Tibial artery (tissue), 4 donors: Measurements from ENCODE around the gene SRMS.

ENCODE experiments used
- DNase-seq, 2 donors: peaks; one replicate each; pipeline ENCODE4 v3.0.0-alpha.2; 2019
- H3K27ac ChIP-seq, 2 donors: fragments of 200-600 bp; sonication (generic) in 1 of 2; 1 replicate in 1 of 2; 2 replicates in 1 of 2; pipeline ENCODE4 v1.5.1; 2018 to 2019; ENCODE audit warnings: mild to moderate bottlenecking in 1 of 2
- H3K27me3 ChIP-seq, 2 donors: fragments of 200-600 bp; sonication (generic) in 1 of 2; one replicate each; pipeline versions ENCODE4 v1.5.1 to v1.6.0; 2016 to 2019
- H3K36me3 ChIP-seq, 3 donors: fragments of 200-600 bp; sonication (generic) in 2 of 3; one replicate each; pipeline ENCODE4 v1.5.1; 2016 to 2019; ENCODE audit warnings: mild to moderate bottlenecking in 2 of 3
- H3K4me1 ChIP-seq, 4 donors: fragments of 200-600 bp; sonication (generic) in 2 of 4; 1 replicate in 3 of 4; 2 replicates in 1 of 4; pipeline ENCODE4 v1.5.1; 2016 to 2019
- H3K4me3 ChIP-seq, 2 donors: fragments of 200-600 bp; sonication (generic) in 1 of 2; 1 replicate in 1 of 2; 2 replicates in 1 of 2; pipeline ENCODE4 v1.5.1; 2018 to 2019; ENCODE audit warnings: mild to moderate bottlenecking in 2 of 2
- H3K9me3 ChIP-seq, 3 donors: fragments of 200-600 bp; sonication (generic) in 1 of 3; one replicate each; pipeline ENCODE4 v1.5.1; 2016 to 2019
- CTCF ChIP-seq, 2 experiments: fragments of 200-600 bp in 1 of 2; fragments of 450-650 bp in 1 of 2; IDR thresholded peaks; one replicate each; pipeline ENCODE4 v1.5.1; 2017 to 2019; ENCODE audit warnings: antibody characterized with exemption in 2 of 2, mild to moderate bottlenecking in 1 of 2, moderate library complexity in 1 of 2
- intact Hi-C: fragments of 100-400 bp; cut with DNase I; formaldehyde crosslinking; loops from one replicate; pipeline ENCODE4 v1.15.0; 2023; ENCODE audit warnings: low total_unique reads

The SRMS gene

GRCh38 chr20:63495167-63495720 lies 52.3 kb downstream of the SRMS start:
- no peak overlapping the region for H3K4me3 ChIP-seq
- H3K4me1 ChIP-seq, result peaks cover 0 to 35% (median 28%) of the 10 kb centered on the region in 4 donors
- no peaks in the 10 kb centered on the region for H3K36me3 ChIP-seq
- TF ChIP-seq CTCF (IDR thresholded peaks at IDR 0.05), result no peak
- no peak for DNase-seq
- no peak overlapping the region for H3K27ac ChIP-seq
- H3K27me3 ChIP-seq, result peaks cover 0 to 87% of the 10 kb centered on the region in 2 donors
- intact Hi-C loops, result no loop called here
- no peaks in the 10 kb centered on the region for H3K9me3 ChIP-seq

- no peak for DNase-seq
- Histone ChIP-seq H3K4me1 (peaks cover 0 to 35% (median 27%) of the 10 kb centered on the region in 4 donors), H3K27me3 (peaks cover 0 to 87% of the 10 kb centered on the region in 2 donors), H3K27ac (no peak overlapping the region), H3K4me3 (no peak overlapping the region), H3K9me3 (no peaks in the 10 kb centered on the region), H3K36me3 (no peaks in the 10 kb centered on the region)
- TF ChIP-seq CTCF (IDR thresholded peaks at IDR 0.05), result no peak
- intact Hi-C loops, result no loop called here
Observed at GRCh38 chr20:63494420-63495166, 53.0 kb downstream of the SRMS start.

GRCh38 chr20:63494084-63494419 lies 53.5 kb downstream of the SRMS start:
- TF ChIP-seq CTCF (IDR thresholded peaks at IDR 0.05), result no peak
- Histone ChIP-seq H3K36me3 (no peaks in the 10 kb centered on the region), H3K9me3 (no peaks in the 10 kb centered on the region), H3K27ac (no peak overlapping the region), H3K27me3 (peaks cover 0 to 87% of the 10 kb centered on the region in 2 donors), H3K4me3 (no peak overlapping the region), H3K4me1 (peaks cover 0 to 29% (median 24%) of the 10 kb centered on the region in 4 donors)
- DNase-seq, result no peak
- intact Hi-C loops, result no loop called here

- no peak for DNase-seq
- intact Hi-C loops, result no loop called here
- no peak overlapping the region for H3K27ac ChIP-seq
- no peak overlapping the region for H3K4me3 ChIP-seq
- peaks cover 0 to 87% of the 10 kb centered on the region in 2 donors for H3K27me3 ChIP-seq
- no peaks in the 10 kb centered on the region for H3K9me3 ChIP-seq
- TF ChIP-seq CTCF (IDR thresholded peaks at IDR 0.05), result no peak
- no peaks in the 10 kb centered on the region for H3K36me3 ChIP-seq
- peaks cover 0 to 25% (median 21%) of the 10 kb centered on the region in 4 donors for H3K4me1 ChIP-seq
Observed at GRCh38 chr20:63493563-63494020, 54.0 kb downstream of the SRMS start.

- Histone ChIP-seq H3K36me3 (no peaks in the 10 kb centered on the region), H3K27me3 (peaks cover 0 to 86% of the 10 kb centered on the region in 2 donors), H3K27ac (no peak overlapping the region), H3K9me3 (no peaks in the 10 kb centered on the region), H3K4me3 (no peak overlapping the region), H3K4me1 (peaks cover 0 to 24% (median 15%) of the 10 kb centered on the region in 4 donors)
- TF ChIP-seq CTCF (IDR thresholded peaks at IDR 0.05), result no peak
- intact Hi-C loops, result no loop called here
- DNase-seq, result no peak
Observed at GRCh38 chr20:63492982-63493381, 54.6 kb downstream of the SRMS start.
